Measurements from ENCODE around the gene PLEKHG5.
"Not testable (repeated sequence)": the region's sequence is repeated elsewhere in the genome, so short reads cannot be mapped to it uniquely, and the experiment has no call there.

PLEKHG5 gene

DNA sequence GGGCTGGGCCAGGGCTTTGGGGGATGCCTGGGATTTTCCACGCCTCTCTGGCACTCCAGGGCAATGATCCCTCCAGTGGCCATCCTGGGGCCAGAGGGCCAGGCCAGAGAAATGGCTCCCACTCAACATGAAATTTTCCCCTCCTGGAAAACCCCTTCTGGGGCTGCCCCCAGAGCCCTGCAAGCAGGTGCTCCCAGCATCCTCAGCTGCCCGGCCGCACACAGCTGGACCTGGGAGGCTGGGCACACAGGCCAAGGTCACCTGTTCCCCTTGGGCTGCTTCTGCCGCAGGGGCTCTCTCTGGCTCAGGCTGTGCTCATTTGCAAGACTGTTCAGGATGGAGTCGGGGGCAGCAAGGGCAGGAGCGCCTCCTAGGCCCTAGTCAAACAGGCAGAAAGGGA is 63.0 kb downstream of the PLEKHG5 start:
- H3K4me1 Mint-ChIP-seq, result peaks cover 11% of the 10 kb centered on the region
- peaks cover 87% of the 10 kb centered on the region for H3K27me3 Mint-ChIP-seq
- H3K36me3 Mint-ChIP-seq, ATAC-seq, H3K9me3 Mint-ChIP-seq, H3K4me3 Mint-ChIP-seq, H3K27ac Mint-ChIP-seq: not testable (repeated sequence)

DNA sequence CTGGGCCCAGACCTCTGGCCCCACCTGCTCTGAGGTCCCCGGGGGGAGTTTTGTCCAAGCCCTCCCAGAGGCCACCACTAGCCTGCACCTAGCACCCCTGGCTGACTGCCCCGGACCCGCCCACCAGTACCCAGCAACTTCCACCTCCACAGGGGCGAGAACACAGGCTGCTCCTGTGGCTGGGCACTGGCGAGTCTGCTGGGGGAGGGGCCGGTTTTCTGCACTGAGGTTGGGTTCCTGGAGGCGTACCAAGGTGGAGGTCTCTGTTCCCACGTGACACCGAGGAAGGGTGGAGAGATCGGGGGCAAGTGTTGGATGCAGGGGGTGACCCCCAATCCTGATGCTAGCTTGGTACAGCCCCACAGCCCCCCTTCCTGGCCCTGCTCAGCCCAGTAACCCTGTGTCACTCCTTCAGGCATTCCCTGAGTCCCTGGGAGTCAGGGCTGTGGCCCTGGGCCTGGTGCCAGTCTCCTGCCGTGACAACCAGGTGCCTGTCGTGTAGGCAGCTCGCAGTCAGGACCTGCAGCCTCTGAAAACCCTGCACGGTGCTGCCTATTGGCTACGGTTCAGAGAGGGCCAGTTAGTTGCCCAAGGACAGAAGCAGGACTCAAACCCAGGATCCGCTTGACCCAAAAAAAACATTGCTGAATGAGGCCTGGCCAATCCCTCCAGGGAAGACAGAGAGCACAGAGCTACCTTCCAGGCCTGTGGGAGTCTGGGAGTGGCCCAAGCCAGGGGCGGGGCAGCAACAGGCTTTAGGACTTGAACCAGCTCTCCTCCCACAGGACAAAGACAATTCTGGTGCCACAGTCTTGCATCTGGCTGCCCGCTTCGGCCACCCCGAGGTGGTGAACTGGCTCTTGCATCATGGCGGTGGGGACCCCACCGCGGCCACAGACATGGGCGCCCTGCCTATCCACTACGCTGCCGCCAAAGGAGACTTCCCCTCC is 63.8 kb downstream of the PLEKHG5 start:
- Mint-ChIP-seq H3K9me3 (no peaks in the 10 kb centered on the region), H3K4me1 (peaks cover 11% of the 10 kb centered on the region), H3K36me3 (no peaks in the 10 kb centered on the region), H3K4me3 (no peak overlapping the region), H3K27ac (no peak overlapping the region), H3K27me3 (peaks cover 87% of the 10 kb centered on the region)
- no peak for ATAC-seq

DNA sequence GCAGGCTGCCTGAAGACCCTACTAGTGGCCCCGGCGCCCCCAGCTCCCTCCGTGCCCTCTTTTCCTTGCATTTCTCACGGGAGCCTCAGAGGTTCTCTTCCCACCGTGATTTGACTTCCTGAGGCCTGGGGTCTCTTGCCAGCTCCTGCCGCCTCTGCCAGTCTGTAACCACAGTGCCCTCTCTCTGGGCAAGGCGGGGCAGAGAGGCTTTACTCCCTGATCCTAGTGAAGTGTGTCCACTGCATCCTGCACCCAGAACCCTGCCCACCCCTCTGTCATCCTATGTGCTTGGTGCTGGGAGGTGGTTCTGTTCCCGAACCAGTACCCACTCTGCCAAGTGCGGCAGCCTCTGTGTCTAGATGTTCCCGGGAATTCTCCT is 64.5 kb downstream of the PLEKHG5 start:
- H3K9me3 Mint-ChIP-seq, result no peaks in the 10 kb centered on the region
- H3K27ac Mint-ChIP-seq, result no peak overlapping the region
- H3K4me1 Mint-ChIP-seq, result peaks cover 11% of the 10 kb centered on the region

DNA sequence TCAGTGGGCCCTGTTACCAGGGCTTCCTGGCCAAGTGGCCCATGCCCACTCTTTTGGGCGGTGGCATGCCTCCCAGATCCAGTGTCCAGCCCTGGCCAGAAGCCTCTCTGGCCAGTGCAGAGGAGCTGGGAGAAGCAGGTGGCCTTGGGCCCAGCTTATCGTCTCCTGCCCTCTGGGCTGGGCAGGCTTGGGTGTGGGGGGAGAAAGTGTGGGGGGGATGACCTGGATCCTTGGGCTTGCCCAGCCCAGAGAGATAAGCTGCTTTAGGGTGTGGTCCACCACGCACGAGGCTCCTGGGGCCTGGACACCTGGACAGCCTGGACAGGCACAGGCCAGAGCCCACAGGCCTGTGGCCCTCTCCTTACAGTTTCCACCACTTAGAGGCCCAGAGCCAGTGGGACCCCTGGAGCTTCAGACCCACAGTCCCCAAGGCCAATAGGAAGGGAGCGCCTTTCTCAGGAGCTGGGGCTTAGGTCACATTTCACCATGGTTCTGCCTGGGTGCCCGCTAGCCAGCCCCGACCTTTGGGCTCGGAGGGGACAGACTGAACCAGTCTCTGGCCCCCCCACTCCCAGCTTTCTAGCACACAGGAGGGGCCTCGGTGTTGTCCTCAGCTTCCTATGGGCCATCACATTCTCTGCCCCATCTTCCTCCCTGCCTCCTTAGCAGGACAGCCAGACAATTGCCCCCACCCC is 65.0 kb downstream of the PLEKHG5 start:
- no peak overlapping the region for H3K27ac Mint-ChIP-seq
- H3K4me3 Mint-ChIP-seq, result no peak overlapping the region
- H3K4me1 Mint-ChIP-seq, result peaks cover 11% of the 10 kb centered on the region
- H3K9me3 Mint-ChIP-seq, result no peaks in the 10 kb centered on the region
- no peak for ATAC-seq
- no peaks in the 10 kb centered on the region for H3K36me3 Mint-ChIP-seq
- H3K27me3 Mint-ChIP-seq, result peaks cover 92% of the 10 kb centered on the region

More for the DNA sequence above, 64.5 kb downstream of the PLEKHG5 start:
- H3K27me3 Mint-ChIP-seq, result peaks cover 88% of the 10 kb centered on the region
- no peaks in the 10 kb centered on the region for H3K36me3 Mint-ChIP-seq
- ATAC-seq, result no peak
- H3K4me3 Mint-ChIP-seq, result no peak overlapping the region

DNA sequence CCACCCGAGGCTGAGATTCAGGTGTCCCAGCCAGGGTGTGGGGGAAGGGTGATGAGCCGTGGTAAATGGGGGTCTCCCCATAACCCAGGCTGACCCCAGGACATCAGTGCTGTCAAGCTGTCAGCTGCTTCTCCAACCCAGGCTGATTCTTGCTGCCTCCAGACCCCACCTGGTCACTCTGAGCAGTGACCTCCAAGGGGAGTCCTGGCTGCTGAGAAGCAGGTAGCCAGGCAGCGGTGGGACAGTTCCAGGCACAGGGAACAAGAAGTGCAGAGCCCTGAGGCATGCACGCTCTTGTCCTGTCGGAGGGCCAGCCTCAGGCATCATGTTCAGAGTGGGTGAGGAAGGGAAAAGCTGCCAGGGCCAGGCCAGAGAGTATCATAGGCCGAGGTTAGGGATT is 65.8 kb downstream of the PLEKHG5 start:
- ATAC-seq, result no peak
- Mint-ChIP-seq H3K4me3 (no peak overlapping the region), H3K9me3 (no peaks in the 10 kb centered on the region), H3K27ac (no peak overlapping the region), H3K4me1 (peaks cover 11% of the 10 kb centered on the region), H3K27me3 (peaks cover 92% of the 10 kb centered on the region), H3K36me3 (no peaks in the 10 kb centered on the region)

DNA sequence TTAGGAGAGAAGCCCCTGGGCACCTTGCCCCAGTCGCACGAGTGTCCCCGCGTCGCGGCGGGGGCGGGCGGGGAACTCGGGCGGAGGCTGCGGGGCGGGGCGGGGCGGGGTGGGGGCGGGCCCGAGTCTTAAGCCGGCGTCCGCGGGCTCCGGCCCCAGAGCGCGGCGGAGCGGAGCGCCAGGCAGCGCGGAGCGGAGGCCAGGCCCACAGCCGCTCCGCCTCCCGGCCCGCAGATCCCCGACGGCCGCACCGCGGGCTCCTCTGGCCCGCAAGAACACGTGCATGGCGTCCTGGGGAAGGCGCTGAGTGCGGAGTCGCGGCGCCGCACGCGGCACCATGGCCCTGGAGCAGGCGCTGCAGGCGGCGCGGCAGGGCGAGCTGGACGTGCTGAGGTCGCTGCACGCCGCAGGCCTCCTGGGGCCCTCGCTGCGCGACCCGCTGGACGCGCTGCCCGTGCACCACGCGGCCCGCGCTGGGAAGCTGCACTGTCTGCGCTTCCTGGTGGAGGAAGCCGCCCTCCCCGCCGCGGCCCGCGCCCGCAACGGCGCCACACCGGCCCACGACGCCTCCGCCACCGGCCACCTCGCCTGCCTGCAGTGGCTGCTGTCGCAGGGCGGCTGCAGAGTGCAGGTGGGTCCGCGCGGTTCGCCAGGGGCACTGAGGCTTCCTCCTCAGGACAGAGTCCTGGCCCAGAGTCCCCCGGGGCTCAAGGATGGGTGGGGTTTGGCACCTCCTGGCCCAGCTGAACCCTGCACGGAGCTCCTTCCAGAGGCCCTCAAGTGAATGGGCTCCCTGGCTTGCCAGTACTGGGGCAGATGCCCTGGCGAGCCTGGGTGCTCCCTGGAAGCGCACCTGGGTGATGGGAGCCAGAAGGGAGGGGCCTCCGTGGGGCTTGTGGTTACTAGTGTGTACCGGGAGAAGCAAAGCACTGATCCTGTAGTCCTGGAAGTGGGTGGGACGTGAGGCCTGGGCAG is 66.6 kb downstream of the PLEKHG5 start, which contains the start of gene ESPN:
Gene ESPN (plus strand): TSS at position 158 of the 975 bp plus-strand sequence. CDS start 180 bp downstream, at position 338.
- peak within 1 kb of the TSS; percentile 34 for H3K4me3 Mint-ChIP-seq
- no peak for ATAC-seq
- no peak within 1 kb of the TSS for H3K27ac Mint-ChIP-seq
- no peaks in the 10 kb centered on the region for H3K9me3 Mint-ChIP-seq
- H3K4me1 Mint-ChIP-seq, result peaks cover 11% of the 10 kb centered on the region
- H3K36me3 Mint-ChIP-seq, result no peaks in the 10 kb centered on the region
- H3K27me3 Mint-ChIP-seq, result peaks cover 92% of the 10 kb centered on the region

DNA sequence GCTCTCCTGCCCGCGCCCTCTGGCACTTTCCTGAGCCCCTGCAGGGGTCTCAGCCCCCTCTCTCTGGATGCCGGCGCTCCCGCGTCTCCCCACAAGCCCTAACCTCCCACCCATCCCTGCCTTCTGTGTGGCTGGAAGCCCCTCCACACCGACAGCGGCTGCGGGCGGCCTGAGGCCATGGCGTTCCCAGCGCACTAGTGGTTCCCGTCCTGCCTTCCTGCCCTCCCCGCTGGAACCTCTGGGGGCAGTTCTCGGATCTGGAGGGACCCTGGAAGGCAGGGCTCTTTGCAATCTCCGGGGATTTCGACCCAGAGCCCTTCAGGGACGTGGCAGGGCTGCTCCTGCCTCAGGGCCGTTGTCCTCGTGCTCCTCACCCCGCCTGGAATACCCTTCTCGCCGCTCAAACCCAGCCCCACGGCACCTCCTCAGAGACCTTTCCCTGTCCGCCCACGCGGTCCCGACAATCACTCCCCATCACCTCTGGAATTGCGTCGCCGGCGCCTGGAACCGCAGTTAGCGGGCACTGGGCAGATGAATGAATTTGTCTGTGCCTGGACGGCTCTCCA is 67.4 kb downstream of the PLEKHG5 start:
- ATAC-seq, result no peak
- Mint-ChIP-seq H3K4me1 (peaks cover 11% of the 10 kb centered on the region), H3K36me3 (no peaks in the 10 kb centered on the region), H3K27ac (no peak overlapping the region), H3K27me3 (peaks cover 89% of the 10 kb centered on the region), H3K9me3 (no peaks in the 10 kb centered on the region), H3K4me3 (peak overlapping the region; percentile 34)

DNA sequence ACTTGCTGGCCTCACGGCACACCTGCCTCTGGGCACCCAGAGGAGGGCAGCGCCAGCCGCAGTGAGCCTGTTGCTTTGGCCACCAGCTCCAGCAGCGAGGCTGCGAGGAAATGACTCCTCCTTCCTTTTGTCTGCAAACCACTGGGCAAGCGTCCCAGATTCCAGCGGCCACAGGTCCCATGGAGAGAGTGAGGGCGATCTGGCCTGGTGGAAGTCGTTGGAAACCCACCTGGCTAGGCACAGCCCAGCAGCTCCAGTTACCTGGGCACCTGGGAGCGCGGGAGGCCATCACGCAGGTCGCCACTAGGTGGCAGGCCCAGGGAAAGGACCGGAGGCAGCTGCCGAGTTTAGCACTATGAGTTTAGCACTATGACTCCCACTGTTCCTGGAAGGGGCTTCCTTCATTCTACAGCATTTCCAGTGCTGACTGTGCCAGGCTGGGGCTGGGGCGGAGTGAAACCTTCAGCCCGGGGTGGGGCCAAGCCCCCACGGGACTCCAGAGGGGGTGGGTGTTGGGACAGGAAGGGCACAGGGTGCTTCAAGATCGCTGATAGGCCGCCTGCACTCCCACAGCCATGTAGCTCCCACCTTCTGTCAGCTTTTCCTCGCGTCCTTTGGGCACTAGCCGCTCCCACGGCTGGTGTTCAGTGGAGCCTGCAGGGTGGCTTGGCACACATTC is 68.0 kb downstream of the PLEKHG5 start:
- H3K27me3 Mint-ChIP-seq, result peaks cover 84% of the 10 kb centered on the region
- no peak overlapping the region for H3K27ac Mint-ChIP-seq
- peaks cover 11% of the 10 kb centered on the region for H3K4me1 Mint-ChIP-seq
- H3K4me3 Mint-ChIP-seq, result no peak overlapping the region
- no peaks in the 10 kb centered on the region for H3K9me3 Mint-ChIP-seq
- peak; percentile 64 for ATAC-seq
- no peaks in the 10 kb centered on the region for H3K36me3 Mint-ChIP-seq

DNA sequence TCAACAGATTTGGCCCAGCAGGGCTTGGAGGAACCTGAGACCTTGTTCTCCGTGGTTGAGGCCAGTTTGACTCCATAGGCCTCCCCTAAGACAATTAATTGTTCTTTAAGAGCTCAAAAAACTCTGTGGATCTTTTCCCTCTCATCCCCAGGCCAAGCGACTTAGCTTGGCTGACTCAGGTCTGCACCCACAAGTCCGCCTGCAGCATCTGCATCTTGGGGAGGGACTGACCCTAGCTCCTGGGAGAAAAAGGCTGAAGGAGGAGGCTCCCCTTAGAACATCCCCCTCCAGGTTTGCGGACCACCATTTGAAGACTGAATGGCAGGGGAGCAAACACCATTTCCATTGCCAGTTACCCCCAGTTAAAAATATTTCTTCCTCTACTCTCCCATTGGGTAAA is 70.2 kb downstream of the PLEKHG5 start:
- no peaks in the 10 kb centered on the region for H3K36me3 Mint-ChIP-seq
- H3K27ac Mint-ChIP-seq, result no peak overlapping the region
- peaks cover 85% of the 10 kb centered on the region for H3K27me3 Mint-ChIP-seq
- peaks cover 11% of the 10 kb centered on the region for H3K4me1 Mint-ChIP-seq
- ATAC-seq, result no peak
- no peaks in the 10 kb centered on the region for H3K9me3 Mint-ChIP-seq
- no peak overlapping the region for H3K4me3 Mint-ChIP-seq

DNA sequence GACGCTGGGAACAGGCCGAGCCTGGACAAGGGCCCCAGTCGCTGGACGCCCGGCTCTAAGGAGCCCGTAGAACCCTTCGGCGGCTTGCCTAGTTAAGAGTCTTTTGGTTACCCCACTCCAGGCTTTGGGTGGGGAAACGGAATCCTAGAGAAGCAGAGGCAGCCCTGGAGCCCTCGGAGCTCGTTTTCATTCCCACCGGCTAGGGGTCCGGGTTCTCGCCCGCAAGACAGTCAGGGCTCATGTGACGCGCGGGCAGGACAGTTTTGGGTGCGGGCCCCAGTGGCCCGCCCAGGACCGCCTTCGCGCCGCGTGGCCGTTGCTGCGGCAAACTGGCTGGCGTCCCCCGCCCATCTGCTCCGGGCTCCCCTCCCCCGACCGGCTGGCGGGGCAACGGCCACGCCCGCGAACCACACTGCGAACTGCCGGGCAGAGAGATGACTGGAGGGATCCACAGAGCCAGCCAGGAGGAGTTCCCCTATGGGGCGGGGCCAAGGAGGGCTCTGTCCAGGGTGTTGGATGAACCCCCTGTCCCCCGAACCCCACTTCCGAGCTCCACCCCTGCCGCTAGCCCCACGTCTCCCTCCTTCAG is 70.9 kb downstream of the PLEKHG5 start:
- no peak for ATAC-seq
- H3K4me3 Mint-ChIP-seq, result no peak overlapping the region
- peaks cover 86% of the 10 kb centered on the region for H3K27me3 Mint-ChIP-seq
- H3K9me3 Mint-ChIP-seq, result no peaks in the 10 kb centered on the region
- H3K4me1 Mint-ChIP-seq, result peaks cover 11% of the 10 kb centered on the region
- H3K36me3 Mint-ChIP-seq, result no peaks in the 10 kb centered on the region
- no peak overlapping the region for H3K27ac Mint-ChIP-seq

DNA sequence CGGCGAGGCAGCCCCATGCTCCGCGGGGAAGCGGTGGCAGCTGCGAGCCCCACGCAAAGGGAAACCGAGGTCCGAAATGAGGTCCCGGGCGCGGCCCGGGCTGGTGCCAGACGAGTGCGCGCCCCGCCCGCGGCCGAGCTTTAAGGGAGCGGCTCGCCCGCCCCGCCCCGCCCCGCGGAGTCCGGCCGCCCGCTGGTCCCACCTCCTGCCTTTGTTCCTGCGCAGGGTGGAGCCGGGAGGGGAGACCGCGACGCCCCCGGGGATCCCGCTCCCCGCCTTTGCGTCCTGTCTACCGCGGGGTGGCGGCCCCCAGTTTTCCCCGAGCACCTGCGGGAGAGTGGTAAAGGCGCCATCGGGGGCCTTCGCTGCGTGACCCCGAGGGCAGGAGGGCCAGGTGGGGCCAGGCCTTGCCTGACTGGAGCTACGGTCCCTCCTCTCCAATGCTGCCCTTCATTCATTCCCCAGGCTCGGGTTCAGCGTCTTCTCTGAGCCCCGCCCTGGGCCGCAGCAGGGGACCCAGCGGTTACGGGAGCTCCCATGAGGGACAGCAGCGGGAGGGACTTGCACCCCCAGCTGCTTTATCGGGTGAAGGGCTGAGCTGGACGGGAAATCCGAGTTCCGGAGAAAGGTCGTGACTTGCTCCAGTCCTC is 71.5 kb downstream of the PLEKHG5 start, which contains the start of gene HES2:
Gene HES2 (minus strand): TSS at position 116 of the 650 bp plus-strand sequence. CDS start 99 bp downstream, at position 17.
- H3K27ac Mint-ChIP-seq, result no peak within 1 kb of the TSS
- peak within 1 kb of the TSS; percentile 44 for H3K4me3 Mint-ChIP-seq
- H3K9me3 Mint-ChIP-seq, result no peaks in the 10 kb centered on the region
- peaks cover 87% of the 10 kb centered on the region for H3K27me3 Mint-ChIP-seq
- no peak for ATAC-seq
- H3K36me3 Mint-ChIP-seq, result no peaks in the 10 kb centered on the region
- peaks cover 11% of the 10 kb centered on the region for H3K4me1 Mint-ChIP-seq

DNA sequence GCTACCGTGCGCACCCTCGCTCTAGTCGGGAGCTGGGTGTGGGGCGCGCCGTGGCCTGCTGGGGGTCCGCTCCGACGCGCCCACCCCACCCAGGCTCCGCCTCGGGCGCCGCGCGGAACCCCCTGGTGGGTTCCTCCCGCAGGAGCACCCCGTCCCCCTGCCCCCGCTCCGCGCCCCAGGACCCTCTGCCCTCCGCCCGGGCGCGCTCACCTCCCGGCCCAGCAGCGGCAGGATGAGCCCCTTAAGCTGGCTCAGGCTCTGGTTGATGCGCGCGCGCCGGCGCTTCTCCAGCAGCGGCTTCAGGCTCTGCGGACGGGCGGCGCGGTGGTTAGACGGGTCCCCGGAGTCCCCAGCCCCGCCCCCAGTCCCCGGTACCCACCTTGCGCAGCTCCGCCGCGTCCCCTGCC is 72.1 kb downstream of the PLEKHG5 start:
- no peak for ATAC-seq
- Mint-ChIP-seq H3K36me3 (no peaks in the 10 kb centered on the region), H3K4me3 (no peak overlapping the region)

DNA sequence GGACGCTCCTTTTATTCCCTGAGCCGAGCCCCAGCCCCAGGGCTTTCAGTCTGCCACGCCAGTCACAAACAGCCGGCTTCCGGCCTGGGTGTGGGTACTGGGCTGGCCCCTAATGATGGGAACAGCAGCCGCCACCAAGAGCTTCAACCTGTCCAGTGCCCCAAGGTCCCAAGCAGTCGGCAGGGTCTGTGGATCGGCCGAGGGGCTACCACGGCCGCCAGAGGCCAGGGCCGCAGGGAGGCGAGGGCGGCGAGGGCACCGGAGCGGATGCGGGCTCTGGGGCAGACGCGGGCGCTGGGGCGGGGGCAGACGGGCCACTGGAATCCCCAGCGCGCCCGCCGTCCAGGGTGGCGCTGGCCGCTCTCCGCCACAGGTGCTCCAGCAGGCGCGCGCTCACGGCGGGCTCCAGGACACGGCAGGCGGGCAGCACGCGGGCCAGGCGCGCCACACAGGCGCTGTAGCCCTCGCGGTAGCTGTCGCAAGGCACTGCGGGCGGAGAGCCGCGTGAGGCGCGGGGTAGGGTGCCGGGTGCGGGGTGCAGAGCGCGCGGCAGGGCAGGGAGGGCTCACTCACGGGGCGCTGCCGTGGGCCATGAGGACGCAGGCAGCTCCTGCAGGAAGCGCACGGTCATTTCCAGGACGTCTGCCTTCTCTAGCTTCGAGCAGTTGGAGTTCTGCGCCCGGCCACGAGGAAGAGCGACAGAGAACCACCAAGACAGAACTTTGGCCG is 72.6 kb downstream of the PLEKHG5 start:
- ATAC-seq, result no peak
- peaks cover 90% of the 10 kb centered on the region for H3K27me3 Mint-ChIP-seq
- H3K4me1 Mint-ChIP-seq, result peaks cover 11% of the 10 kb centered on the region
- no peaks in the 10 kb centered on the region for H3K36me3 Mint-ChIP-seq
- no peak overlapping the region for H3K4me3 Mint-ChIP-seq
- H3K27ac Mint-ChIP-seq, result no peak overlapping the region
- no peaks in the 10 kb centered on the region for H3K9me3 Mint-ChIP-seq

More for the DNA sequence above, 72.1 kb downstream of the PLEKHG5 start:
- H3K27ac Mint-ChIP-seq, result no peak overlapping the region
- peaks cover 13% of the 10 kb centered on the region for H3K4me1 Mint-ChIP-seq
- H3K9me3 Mint-ChIP-seq, result no peaks in the 10 kb centered on the region
- H3K27me3 Mint-ChIP-seq, result peaks cover 90% of the 10 kb centered on the region
